Measurements from ENCODE around the gene EPB41L2.
"Not testable (repeated sequence)": the region's sequence is repeated elsewhere in the genome, so short reads cannot be mapped to it uniquely, and the experiment has no call there.

Gene EPB41L2

DNA sequence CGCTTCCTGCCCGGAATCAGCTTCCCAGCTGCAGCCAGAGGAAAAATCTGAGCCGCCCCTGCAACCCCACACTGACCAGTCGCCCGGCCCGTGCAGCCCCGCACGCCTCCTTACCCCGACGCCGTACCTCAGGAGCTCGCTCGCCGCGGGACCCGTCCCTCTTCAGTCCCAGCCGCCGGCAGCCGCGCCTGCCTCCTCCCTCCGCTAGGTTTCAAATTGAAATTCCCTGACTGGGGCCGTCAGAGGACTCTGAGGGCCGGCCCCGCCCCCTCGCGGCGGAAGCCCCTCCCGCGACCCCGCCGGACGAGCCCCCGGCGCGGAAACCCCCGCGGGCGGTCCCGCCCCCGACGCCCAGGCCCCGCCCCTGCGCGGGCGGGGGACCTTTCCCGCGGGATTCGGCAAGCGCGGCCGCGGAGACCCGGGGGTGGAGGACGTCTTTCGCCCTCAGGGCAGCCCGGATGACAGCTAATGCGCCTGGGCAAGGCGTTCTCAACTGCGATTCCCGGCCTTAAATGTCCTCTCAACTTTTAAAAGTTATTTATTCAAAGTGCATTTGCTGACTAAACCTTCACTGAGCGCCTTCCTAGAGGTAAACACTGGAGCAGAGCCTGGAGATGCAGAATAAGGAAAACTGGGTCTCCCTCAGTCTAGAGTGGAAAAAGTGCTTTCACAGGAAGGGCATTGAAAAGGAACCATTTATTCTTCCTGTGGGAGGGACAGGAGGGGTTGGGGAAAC is at the start of gene EPB41L2:
Gene EPB41L2, minus strand, starts transcription at position 218 of the 736 bp plus-strand sequence. CDS start 106,760 bp downstream, outside the sequence.
- DNase-seq (ENCODE audit: low read depth in 3 of 3) = peak; percentile 54 to 56 (median 55)

DNA sequence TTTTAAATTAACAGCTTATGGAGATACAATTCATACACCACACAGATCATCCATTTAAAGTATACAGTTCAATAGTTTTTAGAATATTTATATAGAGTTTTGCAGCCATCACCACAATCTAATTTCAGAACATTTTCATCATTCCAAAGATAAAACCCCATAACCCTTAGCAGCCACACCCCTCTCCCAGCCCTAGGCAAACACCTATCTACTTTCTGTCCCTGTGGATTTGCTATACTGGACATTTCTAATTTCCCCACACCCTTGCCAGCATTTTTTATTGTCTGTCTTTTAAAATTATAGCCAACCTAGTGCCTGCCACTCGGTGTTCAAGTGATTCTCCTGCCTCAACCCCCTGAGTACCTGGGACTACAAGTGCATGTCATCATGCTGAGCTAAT is 49.2 kb upstream of the EPB41L2 start:
- no peak for DNase-seq (ENCODE audit: low read depth in 3 of 3)

- DNase-seq (ENCODE audit: low read depth in 3 of 3) = no peak
Observed at GRCh38 chr6:131107151-131107550, 44.1 kb upstream of the EPB41L2 start.

- no peak for DNase-seq (ENCODE audit: low read depth in 3 of 3)
Observed at GRCh38 chr6:131103901-131104300, 40.9 kb upstream of the EPB41L2 start.

- DNase-seq (ENCODE audit: low read depth in 3 of 3) = no peak
Observed at GRCh38 chr6:131103296-131103695, 40.3 kb upstream of the EPB41L2 start.

DNA sequence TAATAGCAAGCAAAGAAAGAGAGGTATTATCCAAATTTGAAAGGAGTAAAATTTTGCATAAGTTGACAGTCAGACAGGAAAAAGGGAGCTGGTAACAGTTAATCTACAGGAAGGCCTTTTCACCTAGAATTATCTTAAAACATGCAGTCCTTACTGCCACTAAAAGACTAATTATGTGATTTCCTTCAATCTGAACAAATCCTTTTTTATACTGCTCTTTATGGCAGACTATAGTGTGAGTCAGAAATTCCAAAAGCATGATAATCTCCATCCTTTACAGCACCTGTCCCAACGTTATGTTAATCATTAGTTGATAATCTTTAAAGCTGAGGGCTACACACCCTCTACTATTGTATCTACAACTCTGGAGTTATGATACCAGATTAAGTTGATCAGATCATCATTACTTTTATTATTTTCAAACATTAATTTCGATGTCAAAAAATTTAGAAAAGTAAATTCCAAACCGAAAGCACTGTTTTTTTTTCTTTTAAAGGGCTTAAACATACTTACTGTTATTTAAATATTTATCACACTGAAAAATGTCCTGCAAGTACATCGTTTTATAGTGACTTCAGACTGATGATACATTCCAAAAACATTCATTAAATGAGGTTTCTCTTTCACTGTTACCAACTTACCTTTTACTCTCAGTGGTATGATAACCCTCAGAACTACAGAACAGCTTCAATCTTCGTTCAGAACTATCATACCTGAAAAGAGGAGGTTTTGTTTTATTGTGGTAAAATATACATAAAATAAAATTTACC is 39.1 kb upstream of the EPB41L2 start:
- no peak for DNase-seq (ENCODE audit: low read depth in 3 of 3)

DNA sequence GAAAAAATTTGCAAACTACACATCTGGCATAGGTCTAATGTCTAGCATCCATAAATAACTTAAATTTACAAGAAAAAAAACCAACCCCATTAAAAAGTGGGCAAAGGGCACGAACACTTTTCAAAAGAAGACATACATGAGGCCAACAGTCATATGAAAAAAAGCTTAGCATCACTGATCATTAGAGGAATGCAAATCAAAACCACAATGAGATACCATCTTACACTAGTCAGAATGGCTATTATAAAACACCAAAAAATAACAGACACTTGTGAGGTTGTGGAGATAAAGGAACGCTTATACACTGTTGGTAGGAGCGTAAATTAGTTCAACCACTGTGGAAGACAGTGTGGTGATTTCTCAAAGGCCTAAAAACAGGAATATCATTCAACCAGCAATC is 33.7 kb upstream of the EPB41L2 start:
- no peak for DNase-seq (ENCODE audit: low read depth in 3 of 3)

DNA sequence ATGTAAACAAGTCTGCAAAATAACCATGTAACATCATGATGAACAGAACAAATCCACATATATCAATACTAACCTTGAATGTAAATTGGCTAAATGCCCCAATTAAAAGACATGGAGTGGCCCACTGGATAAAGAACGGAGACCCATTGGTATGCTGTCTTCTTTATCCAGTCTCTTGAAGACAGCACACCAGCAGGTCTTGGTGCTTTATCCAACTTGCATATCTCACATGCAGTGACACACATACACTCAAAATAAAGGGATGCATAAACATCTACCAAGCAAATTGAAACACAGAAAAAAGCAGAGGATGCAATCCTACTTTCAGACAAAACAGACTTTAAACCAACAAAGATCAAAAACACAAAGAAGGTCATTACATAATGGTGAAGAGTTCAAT is 30.3 kb upstream of the EPB41L2 start:
- no peak for DNase-seq (ENCODE audit: low read depth in 3 of 3)

GRCh38 chr6:131091944-131092343 is 28.9 kb upstream of the EPB41L2 start:
- not testable (repeated sequence) for DNase-seq (ENCODE audit: low read depth in 3 of 3)

- not testable (repeated sequence) for DNase-seq (ENCODE audit: low read depth in 3 of 3)
Observed at GRCh38 chr6:131090339-131090738, 27.3 kb upstream of the EPB41L2 start.

GRCh38 chr6:131084982-131085381 is 21.9 kb upstream of the EPB41L2 start:
- no peak for DNase-seq (ENCODE audit: low read depth in 3 of 3)

DNA sequence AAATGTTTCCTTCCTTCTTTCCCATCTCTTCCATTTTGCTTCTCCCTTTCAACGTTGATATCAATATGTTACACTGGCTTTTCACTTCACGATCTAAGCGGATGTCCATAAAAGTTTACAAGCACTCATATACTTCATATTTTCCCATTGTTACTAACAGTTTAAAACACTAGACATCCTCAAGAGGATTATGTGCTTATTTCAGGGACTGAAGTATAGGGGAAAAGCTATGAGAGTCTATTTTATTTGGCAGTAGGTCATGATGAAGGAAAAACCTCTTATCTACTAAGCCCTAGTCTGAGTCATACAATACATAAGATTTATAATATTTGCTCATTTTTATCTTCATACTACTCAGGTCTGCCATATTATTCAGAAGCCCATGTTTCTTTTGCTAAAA is 20.6 kb upstream of the EPB41L2 start:
- no peak for DNase-seq (ENCODE audit: low read depth in 3 of 3)

DNA sequence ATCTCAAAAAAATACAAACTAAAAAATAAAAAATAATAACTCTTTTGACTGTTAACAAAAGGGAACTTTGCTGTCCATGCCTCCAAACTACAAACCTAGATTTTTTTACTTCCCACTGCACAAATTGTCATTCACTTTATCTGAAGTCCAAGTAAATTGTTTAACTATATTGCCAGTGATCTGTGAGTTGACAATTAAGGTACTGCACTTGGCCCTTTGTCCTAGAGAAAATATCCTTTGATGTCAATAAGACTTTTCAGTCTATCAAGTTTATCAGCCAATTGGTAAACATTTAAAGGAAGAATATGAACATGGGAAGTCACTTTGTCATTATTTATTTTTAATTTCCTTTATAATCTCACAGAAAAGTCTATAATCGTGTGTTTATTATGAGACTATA is 19.3 kb upstream of the EPB41L2 start:
- DNase-seq (ENCODE audit: low read depth in 3 of 3) = no peak

GRCh38 chr6:131080084-131080483 is 17.0 kb upstream of the EPB41L2 start:
- no peak for DNase-seq (ENCODE audit: low read depth in 3 of 3)

DNA sequence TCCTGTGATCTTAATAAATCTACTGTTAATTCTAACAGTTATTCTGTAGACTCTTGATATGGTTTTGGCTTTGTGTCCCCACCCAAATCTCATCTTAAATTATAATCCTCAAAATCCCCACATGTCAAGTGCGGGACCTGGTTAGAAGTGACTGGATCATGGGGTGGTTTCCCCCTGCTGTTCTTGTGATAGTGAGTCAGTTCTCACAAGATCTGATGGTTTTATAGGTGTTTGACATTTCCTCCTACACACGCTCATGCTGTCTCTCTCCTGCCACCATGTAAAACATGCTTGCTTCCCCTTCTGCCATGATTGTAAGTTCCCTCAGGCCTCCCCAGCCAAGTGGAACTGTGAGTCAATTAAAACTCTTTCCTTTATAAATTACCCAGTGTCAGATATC is 10.5 kb upstream of the EPB41L2 start:
- no peak for DNase-seq (ENCODE audit: low read depth in 3 of 3)

- no peak for DNase-seq (ENCODE audit: low read depth in 3 of 3)
Observed at GRCh38 chr6:131070061-131070460, 7.0 kb upstream of the EPB41L2 start.

DNA sequence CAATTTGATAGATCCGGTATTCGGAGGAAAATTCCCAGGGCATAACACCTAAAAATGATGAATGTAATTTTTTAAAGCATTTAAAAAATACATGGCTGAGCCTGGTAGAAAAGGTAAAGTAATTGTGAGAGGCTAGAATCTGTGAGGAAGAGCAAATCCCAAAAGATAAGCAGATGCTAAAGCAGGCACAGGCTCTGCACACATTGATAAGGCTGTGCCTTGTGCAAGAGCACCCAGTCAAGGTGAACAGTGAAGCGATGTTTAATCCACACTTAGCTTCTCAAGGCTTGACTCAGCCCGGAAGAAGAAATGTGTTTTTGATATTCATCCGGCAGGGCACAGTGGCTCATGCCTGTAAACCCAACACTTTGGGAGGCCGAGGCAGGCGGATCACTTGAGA is 5.1 kb upstream of the EPB41L2 start:
- DNase-seq (ENCODE audit: low read depth in 3 of 3) = no peak

DNA sequence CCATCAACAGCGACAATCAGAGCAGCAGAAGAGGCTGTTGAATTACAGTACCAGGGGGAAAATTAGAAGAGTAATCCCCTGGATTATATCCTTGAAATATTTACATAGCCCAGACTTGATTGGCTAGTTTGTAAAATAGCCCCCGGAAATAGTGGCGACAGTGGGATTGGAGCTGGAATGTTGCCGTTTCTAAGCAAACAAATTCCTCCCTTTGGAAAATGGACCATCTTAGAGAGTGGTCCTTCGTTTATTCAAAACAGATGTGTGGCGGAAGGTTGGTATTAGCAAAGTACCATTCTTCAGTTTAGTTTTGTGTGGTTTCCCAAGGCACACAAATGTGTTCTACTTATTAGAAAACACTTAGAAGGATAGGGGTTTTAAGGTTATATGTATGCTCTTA is 4.5 kb upstream of the EPB41L2 start:
- DNase-seq (ENCODE audit: low read depth in 3 of 3) = no peak

- no peak for DNase-seq (ENCODE audit: low read depth in 3 of 3)
Observed at GRCh38 chr6:131065824-131066171, 2.8 kb upstream of the EPB41L2 start.

DNA sequence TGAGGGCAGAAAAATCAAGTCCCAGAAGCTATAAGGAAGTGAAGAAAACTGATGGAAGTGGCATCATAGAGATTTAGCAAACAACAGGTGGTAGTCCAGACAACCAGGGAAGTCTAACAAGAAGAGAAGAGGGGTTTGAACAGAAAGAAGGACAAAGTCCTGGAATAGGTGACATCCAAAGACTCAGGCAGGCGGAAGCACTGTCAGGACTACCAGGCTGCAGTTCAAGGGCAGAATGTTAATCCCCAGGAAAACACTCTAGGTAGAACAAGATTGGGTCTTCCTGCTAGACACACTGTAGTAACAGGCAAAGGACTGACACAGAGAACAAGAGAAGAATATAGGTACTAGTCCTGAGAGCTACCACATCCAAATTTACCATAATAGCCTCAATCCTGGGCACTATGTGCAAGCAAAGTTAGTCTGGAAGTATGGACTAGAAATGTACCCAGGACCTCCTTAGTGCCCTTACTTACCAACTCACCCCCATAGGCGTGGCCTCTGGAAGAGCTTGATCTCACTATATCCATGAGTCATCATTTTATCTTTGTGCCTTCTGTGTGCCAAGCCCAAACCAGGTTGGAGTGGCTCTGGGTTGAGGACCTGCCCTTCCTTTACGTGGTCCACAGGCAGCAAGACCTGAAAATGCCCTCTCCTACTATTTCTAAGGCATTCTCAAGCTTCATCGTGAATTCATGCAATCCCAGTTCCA is 2.2 kb upstream of the EPB41L2 start:
- no peak for DNase-seq (ENCODE audit: low read depth in 3 of 3)

DNA sequence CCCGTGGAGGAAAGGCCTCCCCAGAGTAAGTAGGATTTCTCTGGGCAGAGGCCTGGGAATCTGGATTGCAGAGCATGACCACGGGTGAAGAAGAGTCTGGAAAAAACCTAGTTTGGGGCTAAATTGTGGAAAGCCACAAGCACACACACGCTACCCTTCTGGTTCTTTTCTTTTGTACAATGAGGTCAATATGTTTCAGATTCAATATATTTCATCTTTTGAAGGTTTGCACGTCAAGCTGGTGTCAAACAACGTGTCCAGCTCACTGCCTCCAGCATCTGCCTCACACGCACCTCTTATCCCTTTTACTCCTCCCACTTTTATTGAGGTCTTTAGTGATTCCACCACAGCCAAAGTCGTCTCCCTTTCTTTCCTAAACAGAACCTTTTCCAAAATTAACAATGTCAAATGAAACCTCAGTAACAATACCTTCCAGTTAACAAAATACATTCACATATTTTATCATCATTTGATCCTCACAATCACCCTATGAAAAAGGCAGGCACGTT is 773 bp upstream of the EPB41L2 start:
- no peak for DNase-seq (ENCODE audit: low read depth in 3 of 3)

GRCh38 chr6:131062241-131063027 is 611 bp downstream of the EPB41L2 start:
- DNase-seq (ENCODE audit: low read depth in 3 of 3) = peak in 1 of 3 donors; percentile 7
